ENCODE data around the gene CHSY1.

The CHSY1 gene

GRCh38 chr15:101168898-101169494, 82.9 kb downstream of the CHSY1 start:
- no peaks in the 10 kb centered on the region for H3K27me3 ChIP-seq (ENCODE audit: insufficient read depth, low read length)
- H3K4me1 ChIP-seq (ENCODE audit: insufficient read depth, low read length) = no peaks in the 10 kb centered on the region
- no peaks in the 10 kb centered on the region for H3K36me3 ChIP-seq (ENCODE audit: insufficient read depth, low read length)
- peaks cover 2% of the 10 kb centered on the region for H3K9me3 ChIP-seq (ENCODE audit: low read length)
- no peak overlapping the region for H3K4me3 ChIP-seq (ENCODE audit: low read length)
- no peak overlapping the region for H2AFZ ChIP-seq (ENCODE audit: low read depth, low read length)

GRCh38 chr15:101168463-101168824, 83.4 kb downstream of the CHSY1 start:
- Histone ChIP-seq H3K36me3 (ENCODE audit: insufficient read depth, low read length) (no peaks in the 10 kb centered on the region), H2AFZ (ENCODE audit: low read depth, low read length) (no peak overlapping the region), H3K4me3 (ENCODE audit: low read length) (no peak overlapping the region), H3K4me1 (ENCODE audit: insufficient read depth, low read length) (no peaks in the 10 kb centered on the region), H3K27me3 (ENCODE audit: insufficient read depth, low read length) (no peaks in the 10 kb centered on the region), H3K9me3 (ENCODE audit: low read length) (peaks cover 2% of the 10 kb centered on the region)

GRCh38 chr15:101167753-101168462, 83.9 kb downstream of the CHSY1 start:
- no peaks in the 10 kb centered on the region for H3K27me3 ChIP-seq (ENCODE audit: insufficient read depth, low read length)
- H3K36me3 ChIP-seq (ENCODE audit: insufficient read depth, low read length) = no peaks in the 10 kb centered on the region
- no peak overlapping the region for H2AFZ ChIP-seq (ENCODE audit: low read depth, low read length)
- no peaks in the 10 kb centered on the region for H3K4me1 ChIP-seq (ENCODE audit: insufficient read depth, low read length)
- peaks cover 4% of the 10 kb centered on the region for H3K9me3 ChIP-seq (ENCODE audit: low read length)
- no peak overlapping the region for H3K4me3 ChIP-seq (ENCODE audit: low read length)

GRCh38 chr15:101167411-101167752, 84.5 kb downstream of the CHSY1 start:
- H3K9me3 ChIP-seq (ENCODE audit: low read length) = peaks cover 4% of the 10 kb centered on the region
- H2AFZ ChIP-seq (ENCODE audit: low read depth, low read length) = no peak overlapping the region

GRCh38 chr15:101165905-101166471, 85.9 kb downstream of the CHSY1 start:
- Histone ChIP-seq H3K27me3 (ENCODE audit: insufficient read depth, low read length) (no peaks in the 10 kb centered on the region), H3K4me3 (ENCODE audit: low read length) (no peak overlapping the region), H3K36me3 (ENCODE audit: insufficient read depth, low read length) (no peaks in the 10 kb centered on the region), H3K9me3 (ENCODE audit: low read length) (peaks cover 4% of the 10 kb centered on the region), H2AFZ (ENCODE audit: low read depth, low read length) (no peak overlapping the region), H3K4me1 (ENCODE audit: insufficient read depth, low read length) (no peaks in the 10 kb centered on the region)

More at GRCh38 chr15:101167411-101167752, 84.5 kb downstream of the CHSY1 start:
- no peaks in the 10 kb centered on the region for H3K27me3 ChIP-seq (ENCODE audit: insufficient read depth, low read length)
- no peak overlapping the region for H3K4me3 ChIP-seq (ENCODE audit: low read length)
- H3K36me3 ChIP-seq (ENCODE audit: insufficient read depth, low read length) = no peaks in the 10 kb centered on the region
- no peaks in the 10 kb centered on the region for H3K4me1 ChIP-seq (ENCODE audit: insufficient read depth, low read length)

- no peak overlapping the region for H3K4me3 ChIP-seq (ENCODE audit: low read length)
- no peaks in the 10 kb centered on the region for H3K27me3 ChIP-seq (ENCODE audit: insufficient read depth, low read length)
- no peak overlapping the region for H2AFZ ChIP-seq (ENCODE audit: low read depth, low read length)
- H3K4me1 ChIP-seq (ENCODE audit: insufficient read depth, low read length) = no peaks in the 10 kb centered on the region
- peaks cover 4% of the 10 kb centered on the region for H3K9me3 ChIP-seq (ENCODE audit: low read length)
- no peaks in the 10 kb centered on the region for H3K36me3 ChIP-seq (ENCODE audit: insufficient read depth, low read length)
These were observed 89.0 kb downstream of the CHSY1 start for GRCh38 chr15:101162701-101163483.

- Histone ChIP-seq H3K4me1 (ENCODE audit: insufficient read depth, low read length) (no peaks in the 10 kb centered on the region), H3K4me3 (ENCODE audit: low read length) (no peak overlapping the region), H2AFZ (ENCODE audit: low read depth, low read length) (no peak overlapping the region), H3K27me3 (ENCODE audit: insufficient read depth, low read length) (no peaks in the 10 kb centered on the region), H3K9me3 (ENCODE audit: low read length) (peaks cover 4% of the 10 kb centered on the region), H3K36me3 (ENCODE audit: insufficient read depth, low read length) (no peaks in the 10 kb centered on the region)
These were observed 90.2 kb downstream of the CHSY1 start for GRCh38 chr15:101161656-101162055.

- H3K27me3 ChIP-seq (ENCODE audit: insufficient read depth, low read length) = no peaks in the 10 kb centered on the region
- H3K4me1 ChIP-seq (ENCODE audit: insufficient read depth, low read length) = no peaks in the 10 kb centered on the region
- H3K36me3 ChIP-seq (ENCODE audit: insufficient read depth, low read length) = no peaks in the 10 kb centered on the region
- H3K9me3 ChIP-seq (ENCODE audit: low read length) = peaks cover 2% of the 10 kb centered on the region
- H2AFZ ChIP-seq (ENCODE audit: low read depth, low read length) = no peak overlapping the region
- no peak overlapping the region for H3K4me3 ChIP-seq (ENCODE audit: low read length)
These were observed 91.7 kb downstream of the CHSY1 start for GRCh38 chr15:101159936-101160815.

GRCh38 chr15:101159096-101159935, 92.5 kb downstream of the CHSY1 start:
- H3K27me3 ChIP-seq (ENCODE audit: insufficient read depth, low read length) = no peaks in the 10 kb centered on the region
- no peak overlapping the region for H3K4me3 ChIP-seq (ENCODE audit: low read length)

GRCh38 chr15:101158166-101159095, 93.4 kb downstream of the CHSY1 start:
- Histone ChIP-seq H2AFZ (ENCODE audit: low read depth, low read length) (no peak overlapping the region), H3K27me3 (ENCODE audit: insufficient read depth, low read length) (no peaks in the 10 kb centered on the region), H3K4me1 (ENCODE audit: insufficient read depth, low read length) (no peaks in the 10 kb centered on the region), H3K9me3 (ENCODE audit: low read length) (peaks cover 2% of the 10 kb centered on the region), H3K36me3 (ENCODE audit: insufficient read depth, low read length) (no peaks in the 10 kb centered on the region), H3K4me3 (ENCODE audit: low read length) (no peak overlapping the region)

More at GRCh38 chr15:101159096-101159935, 92.5 kb downstream of the CHSY1 start:
- H3K4me1 ChIP-seq (ENCODE audit: insufficient read depth, low read length) = no peaks in the 10 kb centered on the region
- no peaks in the 10 kb centered on the region for H3K36me3 ChIP-seq (ENCODE audit: insufficient read depth, low read length)
- peaks cover 2% of the 10 kb centered on the region for H3K9me3 ChIP-seq (ENCODE audit: low read length)
- no peak overlapping the region for H2AFZ ChIP-seq (ENCODE audit: low read depth, low read length)

GRCh38 chr15:101157721-101158120, 94.1 kb downstream of the CHSY1 start:
- Histone ChIP-seq H2AFZ (ENCODE audit: low read depth, low read length) (no peak overlapping the region), H3K4me3 (ENCODE audit: low read length) (no peak overlapping the region), H3K9me3 (ENCODE audit: low read length) (no peaks in the 10 kb centered on the region), H3K27me3 (ENCODE audit: insufficient read depth, low read length) (no peaks in the 10 kb centered on the region), H3K36me3 (ENCODE audit: insufficient read depth, low read length) (no peaks in the 10 kb centered on the region), H3K4me1 (ENCODE audit: insufficient read depth, low read length) (no peaks in the 10 kb centered on the region)
